ENCODE results near the gene FANCD2.
"Not testable (repeated sequence)": the region's sequence is repeated elsewhere in the genome, so short reads cannot be mapped to it uniquely, and the experiment has no call there.

Gene FANCD2

GRCh38 chr3:10055097-10055496 lies 28.9 kb downstream of the FANCD2 start:
- TF ChIP-seq CTCF (conservative IDR thresholded peaks at IDR 0.05; ENCODE audit: low read length) = no peak
- no peak for TF ChIP-seq EZH2phosphoT487 (IDR thresholded peaks at IDR 0.05; ENCODE audit: borderline replicate concordance)
- H3F3A ChIP-seq (ENCODE audit: low read depth) = no peaks in the 10 kb centered on the region
- H3K79me2 ChIP-seq (ENCODE audit: insufficient read depth, low read length) = no peaks in the 10 kb centered on the region
- no peak overlapping the region for H3K9ac ChIP-seq (ENCODE audit: low read depth, low read length, poor library complexity, severe bottlenecking)
- H3K4me1 ChIP-seq (ENCODE audit: insufficient read depth, low read length, poor library complexity, severe bottlenecking) = no peaks in the 10 kb centered on the region
- H2AFZ ChIP-seq (ENCODE audit: low read length) = no peak overlapping the region
- no peaks in the 10 kb centered on the region for H3K9me2 ChIP-seq (replicated peaks; ENCODE audit: low read depth, low read length)
- H3K27me3 ChIP-seq (ENCODE audit: insufficient read depth, low read length, poor library complexity, severe bottlenecking) = no peaks in the 10 kb centered on the region
- peaks cover 20% of the 10 kb centered on the region; the same call in 1 of the 2 replicates for H3K36me3 ChIP-seq (ENCODE audit: insufficient read depth, low read length)
- H3K4me2 ChIP-seq (ENCODE audit: low read depth, low read length, poor library complexity, severe bottlenecking) = no peak overlapping the region
- H4K20me1 ChIP-seq (ENCODE audit: insufficient read depth, low read length, poor library complexity, severe bottlenecking) = no peaks in the 10 kb centered on the region
- H3K4me3 ChIP-seq (ENCODE audit: low read length, poor library complexity, severe bottlenecking) = no peak overlapping the region
- H3K9me3 ChIP-seq (ENCODE audit: insufficient read depth, low read depth, low read length) = no peaks in the 10 kb centered on the region

GRCh38 chr3:10070077-10070476 lies 43.8 kb downstream of the FANCD2 start:
- not testable (repeated sequence) for H3K9me3 ChIP-seq (ENCODE audit: insufficient read depth, low read depth, low read length); H4K20me1 ChIP-seq (ENCODE audit: insufficient read depth, low read length, poor library complexity, severe bottlenecking); H3K4me3 ChIP-seq (ENCODE audit: low read length, poor library complexity, severe bottlenecking); H2AFZ ChIP-seq (ENCODE audit: low read length); H3K9me2 ChIP-seq (replicated peaks; ENCODE audit: low read depth, low read length); H3K27me3 ChIP-seq (ENCODE audit: insufficient read depth, low read length, poor library complexity, severe bottlenecking); H3K79me2 ChIP-seq (ENCODE audit: insufficient read depth, low read length); H3K4me2 ChIP-seq (ENCODE audit: low read depth, low read length, poor library complexity, severe bottlenecking); H3K4me1 ChIP-seq (ENCODE audit: insufficient read depth, low read length, poor library complexity, severe bottlenecking); H3K9ac ChIP-seq (ENCODE audit: low read depth, low read length, poor library complexity, severe bottlenecking); H3F3A ChIP-seq (ENCODE audit: low read depth)
- peaks cover 45% of the 10 kb centered on the region for H3K36me3 ChIP-seq (ENCODE audit: insufficient read depth, low read length)

- no peaks in the 10 kb centered on the region for H4K20me1 ChIP-seq (ENCODE audit: insufficient read depth, low read length, poor library complexity, severe bottlenecking)
- H3K4me1 ChIP-seq (ENCODE audit: insufficient read depth, low read length, poor library complexity, severe bottlenecking) = no peaks in the 10 kb centered on the region
- H3K4me2 ChIP-seq (ENCODE audit: low read depth, low read length, poor library complexity, severe bottlenecking) = no peak overlapping the region
- no peak overlapping the region for H2AFZ ChIP-seq (ENCODE audit: low read length)
- H3K27me3 ChIP-seq (ENCODE audit: insufficient read depth, low read length, poor library complexity, severe bottlenecking) = no peaks in the 10 kb centered on the region
- H3K9ac ChIP-seq (ENCODE audit: low read depth, low read length, poor library complexity, severe bottlenecking) = no peak overlapping the region
- H3K9me2 ChIP-seq (replicated peaks; ENCODE audit: low read depth, low read length) = no peaks in the 10 kb centered on the region
- no peaks in the 10 kb centered on the region for H3K9me3 ChIP-seq (ENCODE audit: insufficient read depth, low read depth, low read length)
- TF ChIP-seq EZH2phosphoT487 (IDR thresholded peaks at IDR 0.05; ENCODE audit: borderline replicate concordance) (no peak), CTCF (conservative IDR thresholded peaks at IDR 0.05; ENCODE audit: low read length) (no peak)
- H3K4me3 ChIP-seq (ENCODE audit: low read length, poor library complexity, severe bottlenecking) = no peak overlapping the region
- H3F3A ChIP-seq (ENCODE audit: low read depth) = no peaks in the 10 kb centered on the region
- H3K79me2 ChIP-seq (ENCODE audit: insufficient read depth, low read length) = no peaks in the 10 kb centered on the region
- peaks cover 25% of the 10 kb centered on the region; the same call in 1 of the 2 replicates for H3K36me3 ChIP-seq (ENCODE audit: insufficient read depth, low read length)
These were observed 48.4 kb downstream of the FANCD2 start for GRCh38 chr3:10074666-10075065.

- no peaks in the 10 kb centered on the region for H3K27me3 ChIP-seq (ENCODE audit: insufficient read depth, low read length, poor library complexity, severe bottlenecking)
- H3K9ac ChIP-seq (ENCODE audit: low read depth, low read length, poor library complexity, severe bottlenecking) = no peak overlapping the region
- H3F3A ChIP-seq (ENCODE audit: low read depth) = no peaks in the 10 kb centered on the region
- H4K20me1 ChIP-seq (ENCODE audit: insufficient read depth, low read length, poor library complexity, severe bottlenecking) = no peaks in the 10 kb centered on the region
- TF ChIP-seq CTCF (conservative IDR thresholded peaks at IDR 0.05; ENCODE audit: low read length) = no peak
- no peak for TF ChIP-seq EZH2phosphoT487 (IDR thresholded peaks at IDR 0.05; ENCODE audit: borderline replicate concordance)
- H3K4me2 ChIP-seq (ENCODE audit: low read depth, low read length, poor library complexity, severe bottlenecking) = no peak overlapping the region
- no peaks in the 10 kb centered on the region for H3K79me2 ChIP-seq (ENCODE audit: insufficient read depth, low read length)
- no peaks in the 10 kb centered on the region for H3K4me1 ChIP-seq (ENCODE audit: insufficient read depth, low read length, poor library complexity, severe bottlenecking)
- H3K4me3 ChIP-seq (ENCODE audit: low read length, poor library complexity, severe bottlenecking) = no peak overlapping the region
- H3K9me3 ChIP-seq (ENCODE audit: insufficient read depth, low read depth, low read length) = no peaks in the 10 kb centered on the region
- H2AFZ ChIP-seq (ENCODE audit: low read length) = no peak overlapping the region
- H3K36me3 ChIP-seq (ENCODE audit: insufficient read depth, low read length) = peaks cover 61% of the 10 kb centered on the region; the same call in 1 of the 2 replicates
- H3K9me2 ChIP-seq (replicated peaks; ENCODE audit: low read depth, low read length) = no peaks in the 10 kb centered on the region
These were observed 55.6 kb downstream of the FANCD2 start for GRCh38 chr3:10081871-10082270.
